ENCODE measurements around the gene ACTR3C. TPM values are rescaled to one million over a fixed set of nuclear protein-coding genes. Genes with fewer than 3 reads are reported as not detected.

ACTR3C gene
- total RNA-seq, 1 experiment from 2014 or later, result 2.2 TPM

DNA sequence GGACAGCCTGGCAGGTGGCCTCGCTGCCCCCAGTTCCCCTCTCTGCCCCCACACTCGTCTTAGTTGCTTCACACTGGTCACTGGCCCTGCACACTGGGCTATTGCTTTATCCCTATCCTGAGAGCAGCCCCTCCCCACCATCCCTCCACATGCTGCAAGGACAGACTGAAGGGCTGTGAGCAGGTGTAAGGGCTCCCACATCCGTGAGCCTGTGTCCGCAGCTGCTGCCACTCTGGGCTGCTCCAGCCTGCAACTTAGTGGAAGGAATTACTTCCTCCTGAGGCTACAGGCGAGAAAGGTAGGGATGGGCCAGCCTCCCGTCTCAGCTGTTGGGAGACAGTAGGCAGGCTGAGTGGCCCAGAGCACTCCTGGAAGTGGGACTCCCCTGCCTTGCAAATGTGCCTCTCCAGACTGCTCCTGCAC is 14.3 kb upstream of the ACTR3C start:
- H3K4me2 ChIP-seq (ENCODE audit: insufficient read depth, insufficient read length, low read length), result no peak overlapping the region
- no peak for DNase-seq
- H3K27ac Mint-ChIP-seq, result peak overlapping the region in 2 of 3 experiments; percentile 83 to 89; a peak in 5 of 7 replicates
- no peak overlapping the region for H2BK15ac ChIP-seq (ENCODE audit: low read depth, low read length)
- no peak overlapping the region for H3T11ph ChIP-seq (ENCODE audit: low read length)
- peak overlapping the region in 1 of 2 experiments; percentile 46; a peak in 1 of 5 replicates for H3K4me3 Mint-ChIP-seq
- no peak overlapping the region for H4K8ac ChIP-seq (replicated peaks; ENCODE audit: insufficient read length, low read depth, low read length)
- H3K9ac ChIP-seq (ENCODE audit: extremely low read depth, insufficient read length, low read length), result no peak overlapping the region
- no CpG with 5 or more reads among the region's 6 CpGs for WGBS (ENCODE audit: extremely low coverage, insufficient read length, low lambda C conversion rate)
- no peaks in the 10 kb centered on the region for H4K20me1 ChIP-seq (ENCODE audit: control insufficient read depth, insufficient read depth, insufficient read length)
- no peak overlapping the region for H2BK5ac ChIP-seq (ENCODE audit: insufficient read length, low read length)
- no peak overlapping the region for H2AFZ ChIP-seq (ENCODE audit: low read length)
- H2BK12ac ChIP-seq (ENCODE audit: insufficient read length, low read depth, low read length), result no peak overlapping the region
- no peak overlapping the region for H3K14ac ChIP-seq (ENCODE audit: insufficient read depth, low read length)
- no peak overlapping the region for H4K5ac ChIP-seq (ENCODE audit: insufficient read length, low read depth, low read length)
- H3K4me1 ChIP-seq (ENCODE audit: insufficient read depth, low read length), result no peaks in the 10 kb centered on the region; the same call in 1 of the 2 replicates
- no peak overlapping the region for H2AK5ac ChIP-seq (ENCODE audit: insufficient read length, low read length)
- H3K27me3 ChIP-seq (ENCODE audit: insufficient read depth, low read length), result peaks cover 8% of the 10 kb centered on the region
- H3K4me1 Mint-ChIP-seq, result peaks cover 63 to 71% of the 10 kb centered on the region in 2 experiments
- H4K91ac ChIP-seq (ENCODE audit: insufficient read length, low read depth, low read length), result no peak overlapping the region
- no peaks in the 10 kb centered on the region for H3K79me1 ChIP-seq (ENCODE audit: insufficient read depth, low read depth, low read length, poor library complexity, severe bottlenecking)
- H3K23ac ChIP-seq (ENCODE audit: insufficient read length, low read depth, low read length), result no peak overlapping the region
- peaks cover 16% of the 10 kb centered on the region for H3K23me2 ChIP-seq (ENCODE audit: insufficient read length, low read depth, low read length, poor library complexity, severe bottlenecking)
- no peak overlapping the region for H3K18ac ChIP-seq (ENCODE audit: insufficient read length, low read depth, low read length)
- no peak overlapping the region for H2BK120ac ChIP-seq (ENCODE audit: low read depth, low read length, poor library complexity, severe bottlenecking)
- H3K79me2 ChIP-seq (ENCODE audit: insufficient read depth, low read length), result no peaks in the 10 kb centered on the region
- no peak overlapping the region for H3K27ac ChIP-seq (ENCODE audit: insufficient read length, low read depth, low read length)
- TF ChIP-seq, protein P1, sequence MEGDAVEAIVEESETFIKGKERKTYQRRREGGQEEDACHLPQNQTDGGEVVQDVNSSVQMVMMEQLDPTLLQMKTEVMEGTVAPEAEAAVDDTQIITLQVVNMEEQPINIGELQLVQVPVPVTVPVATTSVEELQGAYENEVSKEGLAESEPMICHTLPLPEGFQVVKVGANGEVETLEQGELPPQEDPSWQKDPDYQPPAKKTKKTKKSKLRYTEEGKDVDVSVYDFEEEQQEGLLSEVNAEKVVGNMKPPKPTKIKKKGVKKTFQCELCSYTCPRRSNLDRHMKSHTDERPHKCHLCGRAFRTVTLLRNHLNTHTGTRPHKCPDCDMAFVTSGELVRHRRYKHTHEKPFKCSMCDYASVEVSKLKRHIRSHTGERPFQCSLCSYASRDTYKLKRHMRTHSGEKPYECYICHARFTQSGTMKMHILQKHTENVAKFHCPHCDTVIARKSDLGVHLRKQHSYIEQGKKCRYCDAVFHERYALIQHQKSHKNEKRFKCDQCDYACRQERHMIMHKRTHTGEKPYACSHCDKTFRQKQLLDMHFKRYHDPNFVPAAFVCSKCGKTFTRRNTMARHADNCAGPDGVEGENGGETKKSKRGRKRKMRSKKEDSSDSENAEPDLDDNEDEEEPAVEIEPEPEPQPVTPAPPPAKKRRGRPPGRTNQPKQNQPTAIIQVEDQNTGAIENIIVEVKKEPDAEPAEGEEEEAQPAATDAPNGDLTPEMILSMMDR (conservative IDR thresholded peaks at IDR 0.05), result no peak
- H2BK20ac ChIP-seq (ENCODE audit: low read depth, low read length, poor library complexity, severe bottlenecking), result no peak overlapping the region
- H3K56ac ChIP-seq (ENCODE audit: insufficient read length, low read depth, low read length), result no peak overlapping the region
- H3K4ac ChIP-seq (ENCODE audit: low read depth, low read length), result no peak overlapping the region
- H3K27me3 Mint-ChIP-seq (ENCODE audit: low read depth), result peaks cover 56% of the 10 kb centered on the region
- H3K9me3 ChIP-seq (ENCODE audit: control insufficient read depth, low read depth, low read length), result no peaks in the 10 kb centered on the region
- peaks cover 25 to 36% (median 30%) of the 10 kb centered on the region in 3 experiments for H3K36me3 Mint-ChIP-seq (ENCODE audit: insufficient read depth in 1 of 3, low read depth in 3 of 3)
- H3K9me3 Mint-ChIP-seq, result no peaks in the 10 kb centered on the region

Data from H9 (cell line).